HEK293T (cell line): Measurements from ENCODE around the gene C1D.

Experiments used
- BHLHE40 ChIP-seq: fragments of 450-650 bp; IDR thresholded peaks from 2 replicates; pipeline ENCODE4 v1.6.1; 2016; ENCODE audit warnings: mild to moderate bottlenecking, moderate library complexity, borderline replicate concordance
- ELF4 ChIP-seq: fragments of 450-650 bp; IDR thresholded peaks from 2 replicates; pipeline ENCODE4 v1.6.1; 2017; ENCODE audit warnings: antibody characterized with exemption
- FOXK2 ChIP-seq: fragments of 450-650 bp; IDR thresholded peaks from 2 replicates; pipeline ENCODE4 v1.6.1; 2016; ENCODE audit warnings: mild to moderate bottlenecking
- FOXM1 ChIP-seq: fragments of 450-650 bp; IDR thresholded peaks from 2 replicates; pipeline ENCODE4 v1.6.1; 2017; ENCODE audit warnings: mild to moderate bottlenecking, borderline replicate concordance
- HDGF ChIP-seq: fragments of 450-650 bp; IDR thresholded peaks from 2 replicates; pipeline ENCODE4 v1.6.1; 2017; ENCODE audit warnings: antibody characterized with exemption, borderline replicate concordance
- SP1 ChIP-seq: fragments of 450-650 bp; IDR thresholded peaks from 2 replicates; pipeline ENCODE4 v1.6.1; 2017
- SUZ12 ChIP-seq: fragments of 450-650 bp; IDR thresholded peaks from 2 replicates; pipeline ENCODE4 v1.6.1; 2016; ENCODE audit warnings: mild to moderate bottlenecking
- TARDBP ChIP-seq: fragments of 450-650 bp; IDR thresholded peaks from 2 replicates; pipeline ENCODE4 v1.6.1; 2016
- ZNF384 ChIP-seq: fragments of 450-650 bp; IDR thresholded peaks from 2 replicates; pipeline ENCODE4 v1.6.1; 2016
- TF ChIP-seq, protein P1 (sequence below): fragments of 450-650 bp; IDR thresholded peaks from 2 replicates; pipeline ENCODE4 v1.6.1; 2016

DNA sequence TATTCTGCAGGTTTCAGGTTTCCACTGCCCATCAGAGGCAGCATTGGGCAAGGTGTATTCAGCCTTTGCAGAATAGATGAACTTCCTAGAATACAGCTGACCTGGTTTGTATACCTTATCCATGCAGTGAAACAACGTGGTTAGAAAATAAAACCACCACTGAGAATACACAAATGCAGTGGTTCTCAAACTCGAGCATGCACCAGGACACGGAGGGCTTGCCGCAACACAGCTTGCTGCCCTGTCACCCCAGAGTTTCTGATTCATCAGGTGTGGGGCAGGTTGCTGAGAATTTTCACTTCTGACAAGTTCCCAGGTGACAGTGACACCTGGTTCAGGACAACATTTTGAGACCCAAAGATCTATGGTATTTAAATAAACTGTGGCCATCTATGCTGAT, 23.4 kb upstream of the C1D start:
- no peak for TF ChIP-seq FOXK2
- no peak for TF ChIP-seq ELF4
- no peak for TF ChIP-seq TARDBP
- TF ChIP-seq BHLHE40, result no peak
- TF ChIP-seq ZNF384, result no peak
- TF ChIP-seq FOXM1, result no peak
- no peak for TF ChIP-seq SUZ12
- no peak for TF ChIP-seq HDGF
- TF ChIP-seq, protein P1, sequence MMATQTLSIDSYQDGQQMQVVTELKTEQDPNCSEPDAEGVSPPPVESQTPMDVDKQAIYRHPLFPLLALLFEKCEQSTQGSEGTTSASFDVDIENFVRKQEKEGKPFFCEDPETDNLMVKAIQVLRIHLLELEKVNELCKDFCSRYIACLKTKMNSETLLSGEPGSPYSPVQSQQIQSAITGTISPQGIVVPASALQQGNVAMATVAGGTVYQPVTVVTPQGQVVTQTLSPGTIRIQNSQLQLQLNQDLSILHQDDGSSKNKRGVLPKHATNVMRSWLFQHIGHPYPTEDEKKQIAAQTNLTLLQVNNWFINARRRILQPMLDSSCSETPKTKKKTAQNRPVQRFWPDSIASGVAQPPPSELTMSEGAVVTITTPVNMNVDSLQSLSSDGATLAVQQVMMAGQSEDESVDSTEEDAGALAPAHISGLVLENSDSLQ, result no peak
- TF ChIP-seq SP1, result no peak
